Stimulated activated CD8-positive, alpha-beta memory T cell treated with anti-CD3 and anti-CD28 coated beads, Interleukin-4, amount 100 ng/mL, for 4 hours (primary cell): Measurements from ENCODE around the gene DOCK4.

Experiments
- DNase-seq, 2 donors: peaks; one replicate each; pipeline ENCODE4 v3.0.0-alpha.2; 2020; ENCODE audit warnings: low read depth in 2 of 2, low spot score in 1 of 2

The DOCK4 gene

DNA sequence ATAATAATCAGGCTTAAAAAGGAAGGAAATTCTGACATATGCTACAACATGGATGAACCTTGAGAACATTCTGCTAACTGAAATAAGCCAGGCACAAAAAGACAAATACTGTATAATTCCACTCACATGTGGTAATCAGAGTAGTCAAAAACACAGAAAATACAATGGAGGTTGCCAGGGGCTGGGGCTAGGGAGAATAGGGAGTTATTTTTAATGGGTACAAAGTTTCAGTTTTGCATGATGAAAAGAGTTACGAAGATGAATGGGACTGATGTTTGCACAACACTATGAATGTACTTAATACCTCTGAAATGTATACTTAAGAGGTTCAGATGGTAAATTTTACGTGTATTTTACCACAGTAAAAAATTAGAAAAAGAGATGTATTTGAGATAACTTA, 145.6 kb downstream of the DOCK4 start:
- DNase-seq = no peak

GRCh38 chr7:112059675-112060074, 146.5 kb downstream of the DOCK4 start:
- DNase-seq = no peak

DNA sequence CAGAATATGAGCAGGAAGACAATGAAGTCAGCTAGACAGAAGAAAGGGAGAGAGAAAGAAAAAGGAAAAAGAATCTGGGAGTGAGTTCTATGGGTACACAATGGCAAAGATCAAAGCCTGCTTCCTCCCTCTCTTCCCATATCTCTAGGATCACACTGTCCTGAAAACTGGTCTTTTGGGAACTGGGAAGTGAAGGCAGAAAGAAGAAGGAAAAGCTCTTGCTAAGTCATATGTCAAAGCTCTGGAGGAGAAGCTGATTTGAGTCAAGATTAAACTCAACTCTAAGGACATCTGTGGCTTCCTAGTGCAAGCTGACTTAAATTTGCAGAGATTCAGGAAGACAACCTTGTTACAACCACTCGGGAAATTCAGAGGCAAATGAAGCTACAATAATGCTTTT, 147.5 kb downstream of the DOCK4 start:
- DNase-seq = no peak

- DNase-seq = no peak
These were observed 149.8 kb downstream of the DOCK4 start for GRCh38 chr7:112056409-112056808.

DNA sequence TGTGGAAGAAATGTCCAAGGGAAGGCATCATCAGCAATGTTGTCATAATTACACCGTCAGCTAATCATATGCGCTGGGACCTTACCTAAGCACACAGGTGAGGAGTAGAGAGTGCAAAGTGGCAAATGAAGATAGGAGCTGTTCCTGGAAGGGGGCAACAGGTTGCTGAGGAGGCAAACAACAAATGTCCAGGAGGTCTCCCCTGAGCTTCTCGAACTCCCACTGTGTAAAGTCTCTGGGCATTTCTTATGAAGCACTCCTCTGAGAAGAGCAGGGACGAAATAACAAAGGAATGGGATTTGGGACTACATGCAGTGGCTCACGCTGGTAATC, 152.5 kb downstream of the DOCK4 start:
- DNase-seq = no peak

GRCh38 chr7:112052993-112053736, 153.0 kb downstream of the DOCK4 start:
- DNase-seq = no peak

GRCh38 chr7:112052498-112052897, 153.7 kb downstream of the DOCK4 start:
- no peak for DNase-seq

DNA sequence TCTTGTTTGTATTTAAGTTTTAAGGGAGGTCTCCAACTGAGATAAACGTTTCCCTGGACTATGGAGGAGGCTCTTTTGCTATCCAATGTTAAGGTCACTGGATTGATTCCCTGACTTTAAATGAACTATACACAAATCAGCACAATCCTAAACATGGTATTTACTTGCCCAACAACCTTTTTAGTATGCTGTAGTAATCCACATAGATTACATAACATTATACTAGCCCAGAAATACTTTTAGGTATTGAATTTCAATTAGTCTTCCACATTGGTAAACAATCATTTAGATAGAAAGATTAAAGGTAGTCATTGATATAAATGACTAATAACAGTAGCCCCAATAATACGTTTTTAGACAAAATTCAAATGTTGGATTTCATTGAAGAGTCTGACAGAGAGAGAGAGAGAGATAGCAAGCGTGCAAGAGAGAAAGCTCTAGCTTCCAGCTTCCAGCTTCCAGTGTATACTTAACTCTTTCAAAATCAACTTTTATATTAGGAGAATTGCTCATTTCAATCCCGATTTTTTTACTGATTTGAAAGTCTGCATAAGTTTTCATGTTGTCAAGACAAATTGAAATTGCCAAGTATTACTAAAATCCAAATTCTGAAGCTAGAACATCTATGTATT, 155.8 kb downstream of the DOCK4 start:
- no peak for DNase-seq

GRCh38 chr7:112049555-112050249, 156.5 kb downstream of the DOCK4 start:
- DNase-seq = no peak

- no peak for DNase-seq
These were observed 158.8 kb downstream of the DOCK4 start for GRCh38 chr7:112047421-112047820.

DNA sequence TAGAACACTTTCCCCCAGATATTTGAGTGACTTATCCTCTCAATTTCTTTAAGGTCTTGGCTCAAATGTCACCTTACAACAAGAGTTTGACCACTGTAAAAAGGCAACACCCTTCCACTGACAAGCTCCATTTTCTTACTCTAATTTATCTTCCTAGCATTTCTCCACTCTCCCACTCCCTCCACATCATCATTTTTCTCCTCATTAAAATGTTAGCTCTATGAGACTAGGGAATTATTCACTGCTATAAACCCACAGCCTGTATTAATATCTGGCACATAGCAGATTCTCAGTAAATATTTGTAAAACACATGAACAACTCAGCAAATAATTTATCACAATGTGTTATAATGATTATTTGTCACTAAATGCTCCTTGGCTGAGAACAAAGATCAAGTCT, 161.0 kb downstream of the DOCK4 start:
- DNase-seq = no peak

DNA sequence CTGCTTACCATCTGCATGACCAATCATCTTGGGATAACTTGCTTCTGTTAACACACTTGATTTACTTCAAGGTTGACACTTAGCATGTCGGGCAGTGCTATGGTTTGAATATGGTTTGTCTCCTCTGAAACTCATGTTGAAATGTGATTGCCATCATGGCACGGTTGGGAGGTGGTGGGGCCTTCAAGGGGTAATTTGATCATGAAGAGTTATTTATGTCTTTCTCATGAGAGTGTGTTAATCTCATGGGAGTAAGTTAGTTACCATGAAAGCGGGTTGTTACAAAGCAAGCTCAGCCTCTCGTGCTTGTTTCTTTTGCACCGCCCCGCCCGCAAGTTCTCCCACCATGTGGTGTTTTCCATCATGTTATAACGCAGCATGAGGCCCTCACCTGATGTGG, 163.6 kb downstream of the DOCK4 start:
- DNase-seq = no peak

- DNase-seq = no peak
These were observed 167.8 kb downstream of the DOCK4 start for GRCh38 chr7:112038353-112038752.

DNA sequence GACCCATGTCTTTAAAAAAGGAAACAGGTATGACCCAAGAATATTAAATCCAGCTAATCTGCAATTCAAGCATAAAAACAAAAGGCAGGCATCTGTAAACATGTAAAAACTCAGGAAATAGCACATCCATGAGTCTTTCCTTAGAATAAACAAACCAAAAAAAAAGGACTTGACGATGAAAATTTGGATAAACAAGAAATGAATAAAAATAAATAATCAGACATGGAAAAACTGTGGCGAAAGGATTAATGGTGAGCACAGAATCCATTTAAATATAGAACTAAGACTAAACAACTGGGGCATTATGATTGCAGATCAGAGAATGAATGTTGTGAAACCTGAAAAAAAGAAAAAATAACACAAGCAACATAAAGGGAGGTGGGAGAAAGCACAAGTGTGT, 170.1 kb downstream of the DOCK4 start:
- no peak for DNase-seq

DNA sequence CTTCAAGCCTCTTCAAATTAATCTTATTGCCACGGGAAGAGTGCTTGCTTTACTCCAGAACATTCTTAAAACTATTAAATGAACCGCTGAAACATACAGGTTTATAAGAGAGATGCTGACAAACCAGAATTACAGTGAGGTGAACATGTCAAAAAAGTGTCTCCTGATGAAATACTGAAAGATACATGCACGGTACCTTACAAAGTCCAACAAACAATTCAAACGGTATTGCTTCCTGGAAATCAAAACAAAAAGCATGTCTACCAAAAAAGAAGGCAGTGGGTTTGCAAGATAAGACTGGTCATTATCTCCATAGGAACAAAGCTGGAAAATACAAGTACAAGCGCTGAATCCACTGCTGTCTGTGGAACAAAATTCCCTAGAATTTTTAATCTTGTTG, 174.5 kb downstream of the DOCK4 start:
- DNase-seq = no peak

DNA sequence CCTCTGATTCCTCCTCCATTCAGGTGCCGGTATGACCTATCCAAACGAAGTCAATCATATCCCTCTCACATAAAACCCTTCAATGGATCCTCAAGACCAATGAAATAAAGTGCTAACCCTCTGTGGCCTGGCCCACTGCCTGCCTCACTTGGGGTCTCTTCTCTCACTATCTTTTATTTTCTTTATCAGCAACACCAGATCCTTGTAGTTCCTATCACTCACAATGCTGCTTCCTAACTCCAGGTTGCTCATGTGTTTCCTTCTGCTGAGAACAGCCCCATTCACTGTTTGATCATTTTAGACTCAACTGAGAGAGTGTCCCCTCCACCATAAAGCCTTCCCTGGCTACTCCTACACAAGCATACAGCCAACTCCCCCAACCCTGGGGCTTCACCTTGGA, 180.6 kb downstream of the DOCK4 start:
- DNase-seq = no peak

DNA sequence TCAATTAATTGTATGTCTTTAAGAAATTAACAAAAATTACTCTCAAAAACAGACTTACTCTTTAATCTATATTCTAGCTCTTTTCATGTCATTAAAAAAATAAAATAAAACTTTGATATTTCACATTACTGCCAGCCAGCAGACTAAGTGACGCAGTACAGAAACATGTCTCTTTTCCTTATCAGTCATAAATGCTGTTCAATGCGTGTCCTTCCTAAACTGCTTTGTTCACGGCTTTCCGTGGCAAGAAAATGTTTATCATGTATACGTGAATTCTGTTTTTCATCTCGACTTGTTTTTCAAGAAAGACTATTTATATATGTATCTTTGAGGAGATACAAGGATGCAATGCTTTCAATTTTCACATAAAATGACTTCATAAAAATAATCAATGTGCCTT, 182.4 kb downstream of the DOCK4 start:
- no peak for DNase-seq

GRCh38 chr7:112023282-112023681, 182.9 kb downstream of the DOCK4 start:
- DNase-seq = no peak

GRCh38 chr7:112022128-112022527, 184.1 kb downstream of the DOCK4 start:
- no peak for DNase-seq

GRCh38 chr7:112021379-112022044, 184.7 kb downstream of the DOCK4 start:
- DNase-seq = no peak

GRCh38 chr7:112020800-112021199, 185.4 kb downstream of the DOCK4 start:
- no peak for DNase-seq

DNA sequence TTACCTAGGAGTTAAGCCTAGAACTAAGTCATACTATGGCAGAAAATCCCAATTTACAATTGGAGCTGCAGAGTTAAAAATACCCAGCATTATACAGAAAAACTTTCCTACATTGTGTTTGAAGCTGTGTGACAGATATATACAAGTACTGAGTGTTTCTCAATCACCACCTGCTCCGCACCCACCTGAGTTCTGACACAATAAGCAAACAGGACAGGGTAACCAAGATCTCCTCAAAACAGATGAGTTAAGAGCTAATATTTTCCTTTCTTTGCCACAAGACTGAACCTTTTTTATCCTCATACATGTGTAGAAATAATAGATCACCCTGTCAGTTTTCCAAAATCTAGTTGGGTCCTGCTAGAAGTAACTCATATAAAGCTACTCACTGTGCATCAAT, 186.3 kb downstream of the DOCK4 start:
- DNase-seq = no peak
